Fibroblast of lung (primary cell): ENCODE data around the gene MAOA.

Experiments
- EZH2 ChIP-seq: IDR thresholded peaks from 2 replicates; pipeline ENCODE4 v1.5.1; 2012; ENCODE audit warnings: low read length, control low read depth, mild to moderate bottlenecking; ENCODE audit errors: missing control alignments
- TF ChIP-seq, protein P1 (sequence below), 2 donors: IDR thresholded peaks in 1 of 2; conservative IDR thresholded peaks in 1 of 2; 1 replicate in 1 of 2; 2 replicates in 1 of 2; pipeline ENCODE4 v1.5.1; 2011 to 2012; ENCODE audit warnings: low read length in 2 of 2, control low read depth in 1 of 2, inconsistent platforms in 1 of 2, low read depth in 1 of 2, mild to moderate bottlenecking in 1 of 2

DNA sequence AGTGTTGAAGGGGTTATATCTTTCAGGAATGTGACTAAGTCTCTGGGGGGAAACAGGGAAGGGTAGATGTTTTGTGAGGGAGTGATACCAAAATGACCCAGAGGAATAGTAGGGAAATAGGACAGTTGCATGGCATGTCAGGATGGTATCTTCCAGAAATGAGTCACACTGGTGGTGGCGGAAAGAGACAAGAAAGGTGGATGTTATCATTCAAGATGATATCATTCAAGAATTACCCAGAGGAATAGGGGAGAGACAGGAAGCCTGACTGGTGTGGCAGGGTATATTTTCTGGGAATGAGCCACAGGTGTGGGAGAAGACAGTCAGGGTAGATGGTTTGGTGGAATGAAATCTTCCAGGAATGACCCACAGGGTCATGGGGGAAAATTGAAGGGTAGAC, 61.1 kb downstream of the MAOA start:
- TF ChIP-seq, protein P1, sequence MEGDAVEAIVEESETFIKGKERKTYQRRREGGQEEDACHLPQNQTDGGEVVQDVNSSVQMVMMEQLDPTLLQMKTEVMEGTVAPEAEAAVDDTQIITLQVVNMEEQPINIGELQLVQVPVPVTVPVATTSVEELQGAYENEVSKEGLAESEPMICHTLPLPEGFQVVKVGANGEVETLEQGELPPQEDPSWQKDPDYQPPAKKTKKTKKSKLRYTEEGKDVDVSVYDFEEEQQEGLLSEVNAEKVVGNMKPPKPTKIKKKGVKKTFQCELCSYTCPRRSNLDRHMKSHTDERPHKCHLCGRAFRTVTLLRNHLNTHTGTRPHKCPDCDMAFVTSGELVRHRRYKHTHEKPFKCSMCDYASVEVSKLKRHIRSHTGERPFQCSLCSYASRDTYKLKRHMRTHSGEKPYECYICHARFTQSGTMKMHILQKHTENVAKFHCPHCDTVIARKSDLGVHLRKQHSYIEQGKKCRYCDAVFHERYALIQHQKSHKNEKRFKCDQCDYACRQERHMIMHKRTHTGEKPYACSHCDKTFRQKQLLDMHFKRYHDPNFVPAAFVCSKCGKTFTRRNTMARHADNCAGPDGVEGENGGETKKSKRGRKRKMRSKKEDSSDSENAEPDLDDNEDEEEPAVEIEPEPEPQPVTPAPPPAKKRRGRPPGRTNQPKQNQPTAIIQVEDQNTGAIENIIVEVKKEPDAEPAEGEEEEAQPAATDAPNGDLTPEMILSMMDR (conservative IDR thresholded peaks at IDR 0.05 in 1 of 2, IDR thresholded peaks at IDR 0.05 in 1 of 2; ENCODE audit: low read depth in 1 of 2, low read length in 2 of 2), result no peak
- TF ChIP-seq EZH2, result no peak
